Subcutaneous adipose tissue (tissue), 4 donors: ENCODE measurements around the gene CPXM1. TPM values are rescaled to one million over a fixed set of nuclear protein-coding genes. Genes with fewer than 3 reads are reported as not detected.

Source experiments
- total RNA-seq, 4 donors: library from RNA; depleted of rRNA; stranded (reverse); fragments of >200 nt; gene quantifications; one replicate each; pipeline ENCODE4 v1.1.0, GENCODE V29; 2016
- TF ChIP-seq, protein P1 (sequence below): fragments of 450-650 bp; IDR thresholded peaks from one replicate; pipeline ENCODE4 v1.5.1; 2016; ENCODE audit warnings: low read depth, mild to moderate bottlenecking, control low read depth, antibody characterized with exemption, moderate library complexity

The CPXM1 gene
- total RNA-seq, 4 donors from 2014 or later, result 9.8 to 85.5 (median 19.9) TPM

DNA sequence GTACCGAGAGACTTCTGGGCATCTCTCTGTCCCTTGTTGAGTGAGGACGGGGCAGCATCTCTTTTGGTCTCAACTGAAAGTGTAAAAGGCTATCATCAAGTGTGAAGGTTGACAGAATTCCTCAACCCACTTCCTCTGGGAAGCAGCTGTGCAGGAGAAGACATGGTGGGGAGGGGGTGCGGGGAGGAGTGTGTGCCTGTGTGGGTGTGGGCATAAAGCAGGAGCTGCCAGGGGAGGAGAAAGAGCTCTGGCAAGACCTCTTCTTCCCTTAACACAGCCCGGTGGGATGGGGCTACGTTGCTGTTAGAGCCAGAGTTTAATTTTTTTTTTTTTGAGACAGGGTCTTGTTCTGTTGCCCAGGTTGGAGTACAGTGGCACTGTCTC is 31.8 kb downstream of the CPXM1 start:
- TF ChIP-seq, protein P1, sequence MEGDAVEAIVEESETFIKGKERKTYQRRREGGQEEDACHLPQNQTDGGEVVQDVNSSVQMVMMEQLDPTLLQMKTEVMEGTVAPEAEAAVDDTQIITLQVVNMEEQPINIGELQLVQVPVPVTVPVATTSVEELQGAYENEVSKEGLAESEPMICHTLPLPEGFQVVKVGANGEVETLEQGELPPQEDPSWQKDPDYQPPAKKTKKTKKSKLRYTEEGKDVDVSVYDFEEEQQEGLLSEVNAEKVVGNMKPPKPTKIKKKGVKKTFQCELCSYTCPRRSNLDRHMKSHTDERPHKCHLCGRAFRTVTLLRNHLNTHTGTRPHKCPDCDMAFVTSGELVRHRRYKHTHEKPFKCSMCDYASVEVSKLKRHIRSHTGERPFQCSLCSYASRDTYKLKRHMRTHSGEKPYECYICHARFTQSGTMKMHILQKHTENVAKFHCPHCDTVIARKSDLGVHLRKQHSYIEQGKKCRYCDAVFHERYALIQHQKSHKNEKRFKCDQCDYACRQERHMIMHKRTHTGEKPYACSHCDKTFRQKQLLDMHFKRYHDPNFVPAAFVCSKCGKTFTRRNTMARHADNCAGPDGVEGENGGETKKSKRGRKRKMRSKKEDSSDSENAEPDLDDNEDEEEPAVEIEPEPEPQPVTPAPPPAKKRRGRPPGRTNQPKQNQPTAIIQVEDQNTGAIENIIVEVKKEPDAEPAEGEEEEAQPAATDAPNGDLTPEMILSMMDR, result no peak

DNA sequence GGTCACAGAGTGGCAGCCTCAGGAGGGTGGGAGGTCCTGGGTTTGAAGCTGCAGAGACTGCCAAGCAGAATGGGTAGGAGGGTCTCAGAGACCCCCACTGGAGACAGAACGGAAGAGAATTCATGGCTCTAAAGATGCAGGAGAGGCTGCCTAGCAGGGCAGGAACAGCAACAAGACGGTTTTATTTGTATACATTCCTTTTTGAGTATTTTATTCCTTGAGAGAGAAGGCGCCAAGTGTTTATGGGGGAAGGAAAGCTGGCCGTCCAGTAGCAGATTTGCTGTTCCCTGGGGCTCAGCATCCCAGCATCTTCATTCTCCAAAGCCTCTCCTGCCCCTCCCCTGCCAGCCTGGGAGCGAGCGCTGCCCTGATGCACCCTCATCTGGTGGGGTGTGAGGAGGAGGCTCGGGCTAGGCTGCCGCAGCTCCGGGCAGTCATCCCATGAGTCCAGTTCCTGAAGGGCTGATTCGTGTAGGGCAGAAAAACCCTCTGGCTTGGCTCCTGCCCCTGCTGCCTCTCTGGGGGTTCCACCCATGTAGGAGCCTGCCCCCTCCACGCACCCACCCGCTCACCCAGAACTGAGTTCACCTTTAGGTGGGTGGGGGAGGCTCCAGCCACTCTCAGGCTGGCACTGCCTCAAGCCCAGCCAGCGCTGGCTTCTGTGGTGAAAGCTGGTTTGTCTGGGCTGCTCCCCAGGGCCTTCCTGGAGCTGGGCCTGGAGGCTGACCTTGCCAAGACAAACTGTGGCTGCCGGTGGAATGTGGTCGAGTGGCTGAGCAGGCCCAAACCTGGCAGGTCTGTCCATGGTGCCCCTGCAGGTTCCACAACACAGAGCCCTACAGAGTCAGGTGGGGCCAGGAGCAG is 32.4 kb downstream of the CPXM1 start:
- TF ChIP-seq, protein P1, result no peak

DNA sequence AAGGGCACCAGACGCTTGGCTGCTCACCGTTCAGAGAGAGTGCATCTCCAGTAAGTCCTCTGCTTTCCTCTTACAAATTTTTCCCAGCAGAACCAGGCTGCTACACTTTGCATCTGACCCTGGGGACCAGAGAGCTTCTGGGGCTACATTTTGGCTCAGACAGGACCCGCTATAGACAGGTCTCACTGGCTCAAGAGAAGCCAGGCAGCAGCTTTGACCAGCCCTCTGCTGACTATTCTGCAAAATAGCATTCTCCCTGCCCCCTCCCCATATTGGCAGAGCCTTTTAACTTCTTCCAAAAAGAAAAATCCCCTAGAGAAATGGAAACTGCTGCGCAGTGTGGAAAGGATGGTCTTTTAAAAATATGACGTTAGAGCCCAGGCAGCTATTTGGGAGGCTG is 37.2 kb downstream of the CPXM1 start:
- TF ChIP-seq, protein P1, result no peak

DNA sequence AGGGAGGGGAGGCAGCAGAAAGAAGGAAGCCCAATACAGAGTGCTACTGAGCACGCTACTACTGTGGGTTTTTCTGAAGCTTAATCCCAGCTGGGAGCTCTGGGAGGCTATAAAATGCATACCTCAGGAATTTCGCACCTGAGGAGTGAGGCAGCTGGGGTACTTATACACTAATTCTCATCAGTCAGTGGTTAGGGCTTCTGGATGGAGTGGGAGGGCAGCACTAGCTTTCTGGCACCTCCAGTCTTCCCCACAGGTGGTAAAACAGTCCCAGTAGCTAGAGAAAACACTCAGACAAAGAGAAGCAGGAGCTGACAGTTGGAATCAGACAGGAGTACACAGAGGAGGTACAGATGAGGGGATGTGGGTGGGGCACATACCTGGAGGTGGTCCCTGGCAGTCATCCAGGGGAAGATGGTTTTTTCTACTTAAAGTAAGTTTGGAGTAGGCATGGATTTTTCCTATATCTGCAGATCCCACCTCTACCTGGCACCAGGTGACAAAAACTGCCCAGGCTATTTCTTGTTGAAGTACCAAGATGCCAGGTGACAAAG is 37.8 kb downstream of the CPXM1 start:
- TF ChIP-seq, protein P1, result no peak

DNA sequence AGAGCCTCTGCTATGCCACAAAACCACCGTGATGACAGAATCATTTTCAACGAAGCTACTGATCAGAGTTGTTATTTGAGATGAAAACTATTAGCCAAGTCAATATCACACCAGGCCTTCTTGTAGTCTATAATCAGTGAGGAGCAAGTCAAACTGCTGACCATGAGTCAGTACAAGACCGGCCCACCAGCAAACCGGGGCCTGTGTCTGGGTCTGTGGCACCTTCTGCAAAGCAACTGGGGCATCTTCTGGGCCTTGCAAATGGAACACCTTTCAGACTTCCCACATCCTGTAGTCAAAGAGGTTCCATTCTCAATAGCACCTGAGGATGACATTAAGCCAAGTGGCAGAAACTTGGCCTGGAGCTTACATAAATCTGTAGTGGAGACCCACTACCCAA is 38.5 kb downstream of the CPXM1 start:
- TF ChIP-seq, protein P1, result no peak

DNA sequence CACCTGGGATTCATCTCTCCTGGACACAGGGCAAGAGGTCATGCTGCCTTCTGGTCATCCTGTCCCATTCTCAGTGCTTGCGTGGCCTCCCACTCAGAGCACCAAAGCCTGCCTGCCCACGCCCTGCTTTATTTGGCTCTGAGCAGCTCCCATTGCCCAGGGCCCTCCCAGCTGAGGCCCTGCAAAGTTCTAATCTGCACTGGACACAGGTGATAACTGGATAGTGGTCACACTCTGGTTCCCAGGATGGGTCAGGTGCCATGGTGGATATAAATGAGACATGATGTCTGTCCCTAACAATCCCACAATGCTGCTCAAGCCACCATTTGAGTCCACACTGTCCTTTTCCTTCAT is 39.5 kb downstream of the CPXM1 start:
- TF ChIP-seq, protein P1, result no peak

DNA sequence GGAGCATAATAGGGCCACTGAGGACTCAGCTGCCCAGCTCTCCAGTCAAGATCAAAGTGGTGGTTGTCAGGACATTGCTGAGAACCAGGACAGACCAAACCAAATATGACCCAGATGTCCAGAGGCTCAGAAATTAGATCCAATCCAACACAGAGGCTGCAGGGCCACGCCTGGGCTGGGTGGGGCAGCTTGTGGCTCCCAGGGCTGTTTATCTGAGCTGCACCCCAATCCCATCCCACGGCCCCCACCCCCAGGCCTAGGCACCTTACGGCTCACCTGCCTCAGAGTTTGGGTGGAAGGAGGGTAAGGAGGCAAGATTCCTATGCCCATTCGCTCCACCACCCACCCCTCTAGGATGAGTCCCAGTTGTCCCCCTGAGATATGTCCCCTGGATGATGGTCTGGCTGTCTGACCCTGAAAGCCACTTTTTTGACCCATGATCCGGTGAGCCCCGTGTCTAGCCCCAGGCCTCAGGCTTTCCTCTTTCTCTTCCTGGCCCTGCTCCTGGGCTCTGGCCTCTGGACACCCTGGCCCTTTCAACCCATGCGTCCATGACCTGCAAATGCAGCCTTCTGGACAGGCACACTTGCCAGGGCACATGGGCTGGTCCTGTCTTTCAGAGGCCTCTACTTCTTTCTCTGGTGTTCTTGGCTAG is 40.0 kb downstream of the CPXM1 start:
- TF ChIP-seq, protein P1, result no peak
